NCI-H345 treated with DMSO at 0.1 percent for 48 hours (cell line): Measurements from ENCODE around the gene C1orf21.

ENCODE experiments used
- DNase-seq: peaks from one replicate; lab custom pipeline; 2025; ENCODE audit not compliant: unreplicated experiment; lab: John Stamatoyannopoulos, UW

The C1orf21 gene

GRCh38 chr1:184482136-184482535 lies 95.3 kb downstream of the C1orf21 start:
- no peak for DNase-seq

DNA sequence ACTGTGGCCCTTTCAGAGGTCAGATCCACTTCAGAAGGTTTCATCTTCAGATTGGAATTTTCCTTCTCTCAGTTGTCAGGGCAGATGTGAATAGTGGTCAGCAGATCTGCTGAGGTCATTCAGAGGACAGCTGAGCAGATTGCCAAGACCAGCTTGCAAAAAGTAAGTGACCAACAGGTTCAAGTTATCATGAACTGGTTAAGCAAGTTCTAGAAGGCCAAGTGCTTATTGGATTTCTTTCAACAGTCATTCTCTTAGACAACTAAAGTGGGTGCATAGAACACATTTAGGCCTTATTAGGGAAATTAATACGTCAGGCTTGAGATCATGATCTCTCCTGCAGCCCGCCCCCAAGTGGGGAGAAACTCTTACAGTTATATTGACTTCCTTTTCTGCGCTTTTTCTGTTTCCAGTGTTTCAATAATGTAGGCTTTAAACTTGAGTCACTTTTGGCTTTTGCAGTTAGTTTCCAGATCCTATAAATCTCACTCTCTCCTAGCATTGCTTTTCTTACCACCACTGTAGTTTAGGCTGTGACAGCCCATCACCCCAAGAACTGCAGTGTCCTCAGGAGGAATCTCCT lies 96.4 kb downstream of the C1orf21 start:
- DNase-seq: no peak

DNA sequence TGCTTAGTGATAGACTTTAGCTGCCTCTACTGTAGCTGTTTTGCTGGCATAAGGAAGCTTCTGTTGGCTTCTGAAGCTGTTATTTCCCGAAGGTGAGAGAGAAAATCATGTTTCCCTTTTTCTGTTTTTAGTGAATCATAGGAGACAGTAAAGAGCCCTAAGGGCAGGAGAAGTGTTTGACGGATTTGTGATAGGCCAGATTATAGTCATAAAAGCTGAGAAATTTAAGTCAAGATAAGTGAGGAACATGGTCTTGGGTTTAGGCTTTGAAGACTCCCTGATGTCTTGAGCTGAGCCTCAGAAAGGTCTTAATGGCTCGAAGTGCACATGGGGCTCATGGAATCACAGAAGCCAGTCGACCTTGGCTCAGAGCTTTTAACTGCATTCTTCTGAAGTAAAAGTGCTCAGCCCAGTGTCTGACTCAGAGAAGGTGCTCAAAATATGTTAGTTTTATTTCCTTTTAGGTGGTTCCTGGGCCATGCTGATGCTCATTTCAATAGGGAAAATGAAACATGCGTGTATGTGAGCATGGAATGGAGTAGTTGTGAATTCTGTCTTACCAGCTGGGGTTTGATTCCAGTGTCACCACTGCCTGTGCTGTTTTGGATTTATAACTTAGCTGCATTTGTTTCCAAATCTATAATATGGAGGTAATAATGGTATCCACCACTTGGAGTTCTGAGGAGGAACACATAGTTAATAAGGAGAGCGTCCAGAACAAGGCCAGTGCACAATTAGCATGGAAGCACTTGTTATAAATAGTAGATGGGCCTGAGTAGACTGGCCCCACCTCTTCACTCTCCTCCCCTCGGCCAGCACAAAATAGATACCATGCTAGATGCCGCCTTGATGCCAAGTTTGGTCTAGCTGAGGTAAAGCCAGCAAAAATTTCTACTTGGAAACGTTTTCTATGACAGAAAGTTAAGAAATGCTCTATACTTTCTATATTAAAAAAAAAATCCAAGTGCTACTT lies 99.2 kb downstream of the C1orf21 start:
- no peak for DNase-seq

DNA sequence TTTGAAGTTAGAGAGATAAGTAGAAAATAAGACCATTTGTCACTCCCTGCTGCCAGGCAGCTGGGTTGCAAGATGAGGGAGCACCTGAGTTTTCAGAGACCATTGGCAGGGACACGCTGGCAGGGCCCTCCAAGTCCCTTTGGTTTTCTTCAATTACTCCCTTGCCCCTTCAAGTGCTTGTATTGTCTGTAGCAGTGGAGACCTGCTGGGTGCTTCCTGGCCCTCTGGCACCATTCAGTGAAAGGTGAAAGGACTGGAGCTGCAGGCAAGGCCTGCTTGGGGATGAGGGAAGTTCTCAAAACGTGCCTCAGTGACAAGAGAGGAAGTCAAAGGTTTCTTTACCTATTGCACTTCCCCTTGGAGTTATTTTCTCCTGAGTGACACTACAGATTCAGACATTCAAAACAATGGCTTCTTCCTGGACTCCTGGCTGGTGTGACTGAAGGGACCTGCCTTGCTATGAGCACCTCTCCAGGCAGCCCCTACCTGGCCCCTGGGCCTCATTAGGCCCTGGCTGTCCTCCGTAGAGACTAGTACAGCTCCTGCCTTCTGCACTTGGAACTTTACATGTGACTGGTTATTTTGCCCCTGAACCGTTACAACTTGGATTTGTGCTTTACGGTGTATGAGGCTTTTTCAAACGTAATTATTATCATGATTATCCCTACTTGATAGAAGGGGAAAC lies 100.1 kb downstream of the C1orf21 start:
- DNase-seq: no peak

GRCh38 chr1:184487531-184488193 lies 100.8 kb downstream of the C1orf21 start:
- DNase-seq: no peak

DNA sequence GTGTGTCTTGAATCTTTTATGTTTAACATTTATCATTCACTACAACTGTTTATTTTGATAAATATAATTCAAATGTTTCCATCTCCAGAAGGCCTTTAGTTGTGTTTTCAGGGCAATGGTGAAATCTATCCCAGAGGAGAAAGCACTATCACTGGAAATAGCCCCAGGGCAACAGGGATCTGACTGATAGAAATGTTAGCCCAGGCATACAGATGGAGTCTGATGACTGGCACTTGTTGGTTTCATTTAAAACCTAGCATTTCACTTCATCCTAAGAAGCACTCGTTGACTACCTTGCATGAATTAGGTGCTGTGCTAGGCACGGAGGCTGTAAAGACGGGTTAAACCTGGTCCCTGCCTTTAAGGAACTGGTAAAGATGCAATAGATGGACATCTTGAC lies 103.1 kb downstream of the C1orf21 start:
- no peak for DNase-seq

GRCh38 chr1:184492536-184492935 lies 105.7 kb downstream of the C1orf21 start:
- no peak for DNase-seq

DNA sequence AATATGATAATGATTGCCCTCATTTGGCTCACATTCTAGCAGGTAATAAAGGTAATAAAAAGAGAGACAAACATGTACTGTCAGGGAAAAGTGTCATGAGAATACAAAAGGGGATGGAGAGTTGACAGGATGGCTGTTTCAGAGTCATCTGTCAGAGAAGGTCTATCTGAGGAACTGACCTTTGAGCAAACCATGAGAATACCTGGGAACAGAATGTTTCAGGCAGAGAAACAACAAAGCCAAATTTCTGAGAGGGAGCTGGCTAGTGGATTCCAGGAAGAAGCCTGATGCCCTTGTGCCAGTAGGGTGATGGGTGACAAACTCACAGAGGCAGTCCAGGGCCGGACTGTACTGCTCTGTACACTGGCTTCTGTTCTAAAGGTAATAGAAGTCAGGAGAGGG lies 107.2 kb downstream of the C1orf21 start:
- no peak for DNase-seq

DNA sequence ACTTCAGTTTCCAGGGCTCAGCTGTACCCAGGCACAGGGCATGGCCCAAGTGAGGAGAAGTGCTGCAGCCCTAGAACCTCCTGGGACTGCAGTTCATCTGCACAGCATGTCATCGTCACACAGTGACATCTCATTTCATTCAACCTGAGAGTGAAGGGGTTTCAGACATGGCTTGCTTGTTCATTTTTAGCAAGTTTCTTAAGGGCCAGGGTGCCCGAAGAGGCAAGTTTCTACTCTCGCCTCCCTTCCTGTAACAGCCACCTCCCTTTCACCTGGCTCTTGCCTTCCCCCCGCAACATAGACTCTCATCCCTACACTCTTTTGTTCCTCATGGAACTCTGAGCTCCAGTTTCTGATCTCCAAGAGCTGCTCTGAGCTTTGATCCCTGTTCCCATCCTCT lies 108.1 kb downstream of the C1orf21 start:
- DNase-seq: no peak

GRCh38 chr1:184497959-184498723 lies 111.3 kb downstream of the C1orf21 start:
- no peak for DNase-seq

DNA sequence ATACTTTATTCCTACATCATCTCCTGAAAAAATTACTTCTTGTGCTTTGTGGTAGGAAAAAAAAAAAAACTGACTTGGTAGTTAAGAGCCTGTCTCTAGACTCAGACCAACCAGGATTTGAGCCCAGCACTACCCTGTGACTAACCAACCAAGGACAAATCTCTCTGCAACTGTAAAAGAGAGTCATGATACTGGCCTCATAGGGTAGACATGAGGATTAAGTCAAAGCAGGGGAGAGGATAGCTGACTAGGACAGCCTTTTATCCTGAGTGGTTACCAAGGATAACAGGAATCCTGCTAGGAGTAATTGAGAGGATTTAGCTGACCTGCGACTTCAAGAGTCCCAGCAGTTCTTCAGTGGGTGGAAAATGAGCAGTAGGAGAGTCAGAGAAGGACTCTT lies 112.8 kb downstream of the C1orf21 start:
- no peak for DNase-seq

DNA sequence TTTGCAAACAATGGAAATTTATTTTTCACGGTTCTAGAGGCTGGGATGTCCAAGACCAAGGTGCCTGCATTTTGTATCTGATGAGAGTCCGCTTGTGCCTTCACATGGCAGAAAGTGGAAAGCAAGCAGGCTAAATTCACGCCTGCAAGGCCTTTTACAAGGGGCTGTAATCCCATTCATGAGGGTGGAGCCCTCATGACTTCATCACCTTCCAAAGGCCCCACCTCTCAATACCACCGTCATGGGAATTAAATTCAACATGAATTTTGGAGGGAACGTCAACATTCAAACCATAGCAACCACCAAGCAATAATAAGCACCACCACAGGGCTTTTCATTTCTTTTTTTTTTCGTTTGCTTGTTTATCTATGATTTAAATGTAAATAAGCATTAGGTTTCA lies 115.3 kb downstream of the C1orf21 start:
- DNase-seq: no peak

GRCh38 chr1:184503221-184503749 lies 116.5 kb downstream of the C1orf21 start:
- DNase-seq: no peak

DNA sequence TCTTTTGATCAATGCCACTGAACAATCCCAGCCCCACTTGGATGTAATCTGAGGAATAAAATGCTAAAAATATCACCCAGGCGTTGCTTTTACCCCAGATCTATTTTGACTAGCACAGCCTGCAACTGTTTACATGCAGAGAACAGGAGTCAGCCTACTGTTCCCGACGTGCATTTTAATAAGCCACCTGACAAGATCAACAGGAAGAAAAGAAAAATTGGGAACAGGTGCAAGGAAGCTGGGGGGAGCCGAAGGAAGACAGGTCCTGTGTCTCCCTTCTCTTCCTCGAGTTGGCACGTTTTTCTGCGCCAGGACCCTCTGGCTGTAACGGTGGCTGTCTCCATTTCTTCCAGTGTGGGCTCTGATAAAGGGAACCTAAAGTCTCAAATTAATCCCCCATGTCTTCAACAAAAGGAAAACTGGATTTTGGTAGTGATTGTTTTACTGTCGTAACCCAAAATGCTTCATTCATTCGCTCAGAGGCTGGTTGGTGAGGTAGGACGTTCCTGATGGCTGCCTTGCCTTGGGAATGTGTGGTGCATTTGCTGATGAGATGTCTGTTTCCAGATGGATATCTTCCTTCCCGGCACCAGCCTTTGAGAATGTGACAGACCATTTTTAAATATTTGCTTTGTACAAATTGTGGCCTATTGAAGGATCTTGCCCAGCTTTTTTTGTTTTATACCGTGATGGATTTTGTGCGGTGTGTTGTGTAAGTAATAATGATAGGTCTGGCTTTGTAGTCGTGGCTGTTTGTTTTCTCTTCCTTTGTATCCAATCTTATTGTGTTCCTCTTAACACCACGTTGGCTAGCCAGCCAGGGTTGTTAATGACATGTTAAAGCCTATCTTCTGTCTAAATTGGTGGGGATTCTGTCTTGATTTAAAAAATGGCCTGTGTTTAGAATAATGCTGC lies 117.5 kb downstream of the C1orf21 start:
- DNase-seq: peak; percentile 20

DNA sequence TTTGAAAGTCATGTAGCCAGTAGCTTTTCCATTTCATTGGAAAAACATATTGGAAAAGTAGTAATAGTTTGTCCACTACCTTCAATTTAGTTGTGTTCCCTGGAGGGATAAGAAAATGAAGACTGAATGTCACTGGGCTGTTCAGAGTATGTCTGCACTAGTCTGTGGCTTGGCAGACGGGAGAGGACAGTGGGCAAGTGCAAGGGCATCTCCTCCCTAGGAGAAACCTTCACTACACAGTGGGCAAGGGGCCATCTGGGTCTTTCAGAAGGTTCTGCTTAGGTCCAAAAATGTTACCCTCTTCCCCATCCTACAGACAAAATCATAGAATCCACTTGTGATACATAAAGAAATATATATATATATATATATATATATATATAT lies 118.1 kb downstream of the C1orf21 start:
- no peak for DNase-seq

GRCh38 chr1:184506481-184506880 lies 119.7 kb downstream of the C1orf21 start:
- no peak for DNase-seq

DNA sequence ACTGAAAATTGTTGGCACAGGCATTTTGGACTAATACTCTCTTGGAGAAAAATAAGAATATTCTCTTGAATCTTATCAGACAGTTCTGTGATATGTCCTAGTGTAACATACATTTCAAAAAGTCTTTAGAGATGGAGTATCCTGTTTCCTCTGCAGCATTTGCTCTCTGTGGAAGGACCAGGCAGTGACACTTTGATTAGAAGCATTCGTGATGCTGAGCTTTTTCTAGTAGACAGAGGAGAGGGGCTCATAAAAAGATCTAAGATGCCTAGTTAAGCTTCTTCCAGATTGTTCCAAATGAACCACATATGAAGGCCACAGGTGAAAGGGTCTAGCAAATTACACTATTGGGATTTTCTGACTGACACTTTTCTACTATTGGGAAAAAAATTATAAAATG lies 120.3 kb downstream of the C1orf21 start:
- no peak for DNase-seq

GRCh38 chr1:184507604-184508280 lies 120.9 kb downstream of the C1orf21 start:
- DNase-seq: no peak

DNA sequence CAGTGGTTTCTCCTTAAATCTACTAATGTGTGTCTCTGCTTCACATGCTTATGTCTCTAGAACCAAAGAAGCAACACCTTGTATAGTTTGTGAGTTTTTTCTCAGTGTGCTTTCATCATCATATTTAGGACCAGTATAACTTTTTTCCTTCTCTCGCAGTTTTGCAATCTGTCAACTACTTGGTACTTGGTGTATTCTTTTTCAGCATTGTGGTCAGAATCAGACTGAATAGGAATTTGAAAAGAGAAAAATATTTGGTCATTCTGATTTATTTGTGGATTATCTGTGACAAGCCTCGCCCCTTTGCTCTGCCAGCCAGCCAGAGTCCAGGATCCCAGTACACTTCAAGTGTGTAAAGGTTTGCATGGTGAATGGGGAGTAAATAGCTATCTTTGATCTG lies 122.3 kb downstream of the C1orf21 start:
- DNase-seq: no peak
